HG02943 (cell line): ENCODE results near the gene MICA.
"Not testable (repeated sequence)": the region's sequence is repeated elsewhere in the genome, so short reads cannot be mapped to it uniquely, and the experiment has no call there.

Experiments
- ATAC-seq: cut with Tn5 transposase; IDR thresholded peaks from one replicate; pipeline ENCODE4 v1.9.1; 2021; ENCODE audit warnings: mild to moderate bottlenecking, low read depth, moderate library complexity; ENCODE audit not compliant: unreplicated experiment

MICA gene

DNA sequence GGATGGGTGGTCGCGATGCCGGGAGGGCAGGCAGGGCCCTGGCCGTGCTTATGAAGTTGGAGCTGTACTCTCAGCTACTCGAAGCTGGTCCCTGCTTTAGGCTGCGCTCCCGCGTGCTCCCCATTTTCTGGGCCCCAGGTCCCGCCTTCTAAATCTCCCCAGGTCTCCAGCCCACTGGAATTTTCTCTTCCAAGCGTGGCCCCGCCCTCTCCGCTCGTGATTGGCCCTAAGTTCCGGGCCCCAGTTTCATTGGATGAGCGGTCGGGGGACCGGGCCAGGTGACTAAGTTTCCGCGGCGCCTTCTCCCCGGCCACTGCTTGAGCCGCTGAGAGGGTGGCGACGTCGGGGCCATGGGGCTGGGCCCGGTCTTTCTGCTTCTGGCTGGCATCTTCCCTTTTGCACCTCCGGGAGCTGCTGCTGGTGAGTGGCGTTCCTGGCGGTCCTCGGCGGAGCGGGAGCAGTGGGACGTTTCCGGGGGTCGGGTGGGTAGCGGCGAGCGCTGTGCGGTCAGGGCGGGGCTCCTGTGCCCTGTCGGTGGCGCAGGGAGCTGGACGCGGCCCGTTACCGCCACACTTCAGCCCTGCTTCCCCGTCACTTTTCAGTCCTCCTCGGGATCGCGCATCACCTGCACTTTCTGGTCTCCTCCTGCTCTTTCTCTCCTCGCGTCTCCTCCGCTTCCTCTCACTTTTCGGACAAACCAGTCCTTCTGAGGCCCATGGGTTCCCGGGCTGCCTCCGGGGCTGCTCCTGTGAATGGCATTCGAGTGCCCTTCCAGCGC is at the start of gene MICA:
MICA (plus strand) TSS at position 313 of the 778 bp plus-strand sequence; CDS start at position 351, 38 bp downstream.
- ATAC-seq, result no peak

DNA sequence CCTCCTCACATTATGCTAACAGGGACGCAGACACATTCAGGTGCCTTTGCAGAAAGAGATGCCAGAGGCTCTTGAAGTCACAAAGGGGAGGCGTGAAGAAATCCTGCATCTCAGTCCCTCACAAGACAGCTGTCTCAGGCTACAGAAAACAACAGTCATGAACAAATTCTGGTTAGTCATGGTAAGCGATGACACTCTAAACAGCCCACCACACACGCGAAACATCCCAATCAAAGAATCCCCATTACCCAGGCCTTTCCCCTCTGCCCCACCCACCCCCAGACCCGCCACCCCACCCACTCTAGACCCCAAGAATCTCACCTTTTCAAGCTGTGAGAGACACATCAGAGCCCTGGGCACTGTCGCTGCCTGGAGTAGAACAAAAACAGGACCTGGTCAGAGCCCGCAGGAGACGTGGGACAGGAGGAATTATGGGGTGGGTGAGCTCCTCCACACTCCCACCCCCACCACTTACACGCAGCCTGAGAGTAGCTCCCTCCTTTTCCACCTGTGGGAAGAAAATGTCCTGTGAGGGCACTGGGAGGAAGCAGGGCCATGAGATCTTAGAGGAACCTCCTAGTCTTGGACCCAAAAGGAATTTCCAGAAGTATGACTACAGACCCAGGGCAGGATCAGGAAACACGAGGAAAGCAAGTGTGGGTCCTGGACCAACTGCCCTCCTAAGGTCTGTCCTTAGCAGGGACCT is 49.1 kb upstream of the MICA start:
- ATAC-seq, result no peak

DNA sequence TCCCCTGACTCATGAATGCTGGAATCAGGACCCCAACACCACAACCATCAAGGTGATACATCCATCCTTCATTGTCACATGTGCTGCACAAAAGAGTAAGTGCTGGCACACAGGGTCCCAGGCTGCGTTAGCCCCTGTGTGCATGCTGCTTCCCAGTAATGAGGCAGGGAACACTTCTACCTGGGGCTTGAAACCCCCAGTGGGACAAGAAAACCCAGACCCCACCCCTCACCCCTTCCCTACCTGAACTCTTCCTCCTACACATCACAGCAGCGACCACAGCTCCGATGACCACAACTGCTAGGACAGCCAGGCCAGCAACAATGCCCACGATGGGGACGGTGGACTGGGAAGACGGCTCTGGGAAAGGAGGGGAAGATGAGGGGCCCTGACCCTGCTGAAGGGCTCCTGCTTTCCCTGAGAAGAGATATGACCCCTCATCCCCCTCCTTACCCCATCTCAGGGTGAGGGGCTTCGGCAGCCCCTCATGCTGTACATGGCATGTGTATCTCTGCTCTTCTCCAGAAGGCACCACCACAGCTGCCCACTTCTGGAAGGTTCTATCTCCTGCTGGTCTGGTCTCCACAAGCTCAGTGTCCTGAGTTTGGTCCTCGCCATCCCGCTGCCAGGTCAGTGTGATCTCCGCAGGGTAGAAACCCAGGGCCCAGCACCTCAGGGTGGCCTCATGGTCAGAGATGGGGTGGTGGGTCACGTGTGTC is 48.4 kb upstream of the MICA start:
- ATAC-seq, result no peak

DNA sequence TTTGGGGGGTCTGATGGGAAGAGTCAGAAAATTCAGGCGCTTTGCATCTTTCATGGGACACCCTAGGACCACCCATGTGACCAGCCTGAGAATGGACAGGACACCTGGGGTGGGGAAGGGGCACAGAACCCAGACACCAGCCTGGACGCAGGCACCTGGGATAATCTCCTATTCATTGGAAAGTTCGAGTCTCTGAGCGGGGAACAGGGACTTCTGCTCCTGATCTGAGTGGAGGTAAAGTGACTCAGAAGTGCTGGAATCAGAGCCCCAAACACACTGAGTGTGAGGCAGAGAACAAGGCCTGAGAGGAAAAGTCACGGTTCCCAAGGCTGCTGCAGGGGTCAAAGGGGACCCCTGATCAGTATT is 47.8 kb upstream of the MICA start:
- ATAC-seq, result no peak

DNA sequence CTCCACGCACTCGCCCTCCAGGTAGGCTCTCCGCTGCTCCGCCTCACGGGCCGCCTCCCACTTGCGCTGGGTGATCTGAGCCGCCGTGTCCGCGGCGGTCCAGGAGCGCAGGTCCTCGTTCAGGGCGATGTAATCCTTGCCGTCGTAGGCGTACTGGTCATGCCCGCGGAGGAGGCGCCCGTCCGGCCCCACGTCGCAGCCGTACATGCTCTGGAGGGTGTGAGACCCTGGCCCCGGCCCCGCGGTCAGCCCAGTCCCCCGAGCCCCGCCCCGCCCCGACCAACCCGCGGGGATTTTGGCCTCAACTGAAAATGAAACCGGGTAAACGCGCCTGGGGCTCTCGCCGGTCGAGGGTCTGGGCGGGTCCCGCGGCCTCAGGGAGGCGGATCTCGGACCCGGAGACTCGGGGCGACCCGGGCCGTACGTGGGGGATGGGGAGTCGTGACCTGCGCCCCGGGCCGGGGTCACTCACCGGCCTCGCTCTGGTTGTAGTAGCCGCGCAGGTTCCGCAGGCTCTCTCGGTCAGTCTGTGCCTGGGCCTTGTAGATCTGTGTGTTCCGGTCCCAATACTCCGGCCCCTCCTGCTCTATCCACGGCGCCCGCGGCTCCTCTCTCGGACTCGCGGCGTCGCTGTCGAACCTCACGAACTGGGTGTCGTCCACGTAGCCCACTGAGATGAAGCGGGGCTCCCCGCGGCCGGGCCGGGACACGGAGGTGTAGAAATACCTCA is 47.0 kb upstream of the MICA start:
- ATAC-seq, result no peak

DNA sequence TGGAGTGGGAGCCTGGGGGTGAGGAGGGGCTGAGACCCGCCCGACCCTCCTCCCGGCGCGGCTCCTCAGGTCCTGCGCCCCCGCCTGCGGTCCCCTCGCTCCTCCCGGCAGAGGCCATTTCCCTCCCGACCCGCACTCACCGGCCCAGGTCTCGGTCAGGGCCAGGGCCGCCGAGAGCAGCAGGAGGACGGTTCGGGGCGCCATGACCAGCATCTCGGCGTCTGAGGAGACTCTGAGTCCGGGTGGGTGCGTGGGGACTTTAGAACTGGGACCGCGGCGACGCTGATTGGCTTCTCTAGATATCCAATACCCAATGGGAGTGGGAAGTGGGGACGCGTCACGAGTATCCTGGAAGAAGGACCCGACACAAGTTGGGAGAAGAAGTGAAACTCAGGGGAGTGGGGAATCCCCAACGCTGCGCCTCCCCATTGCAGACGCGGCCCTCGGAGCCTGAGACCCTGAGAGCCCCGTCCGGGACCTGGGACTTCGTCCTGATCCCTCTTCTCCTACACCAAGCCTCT is 46.4 kb upstream of the MICA start, which contains the start of gene HLA-B:
HLA-B (minus strand) TSS at position 234 of the 521 bp plus-strand sequence; CDS start at position 213, 21 bp downstream.
- ATAC-seq, result peak; percentile 80

DNA sequence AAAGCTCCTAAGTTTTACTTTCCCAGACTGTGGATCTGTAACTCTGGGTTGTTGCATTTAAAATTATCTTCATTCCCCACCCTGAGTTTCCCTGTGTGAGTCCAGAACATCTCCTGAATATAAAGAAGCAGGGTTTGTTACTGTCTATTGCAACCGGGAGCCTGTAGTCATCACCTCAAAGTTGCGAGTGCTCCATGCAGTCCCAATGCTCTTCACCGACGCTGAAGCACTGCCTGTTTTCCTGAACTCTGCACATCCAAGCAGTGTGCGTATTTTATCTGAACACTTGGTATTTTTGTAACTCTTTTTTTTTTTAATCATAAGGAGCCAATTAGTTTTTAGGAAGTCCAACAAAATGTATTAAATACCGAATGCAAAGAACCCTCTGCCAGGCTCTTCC is 45.5 kb upstream of the MICA start:
- no peak for ATAC-seq

DNA sequence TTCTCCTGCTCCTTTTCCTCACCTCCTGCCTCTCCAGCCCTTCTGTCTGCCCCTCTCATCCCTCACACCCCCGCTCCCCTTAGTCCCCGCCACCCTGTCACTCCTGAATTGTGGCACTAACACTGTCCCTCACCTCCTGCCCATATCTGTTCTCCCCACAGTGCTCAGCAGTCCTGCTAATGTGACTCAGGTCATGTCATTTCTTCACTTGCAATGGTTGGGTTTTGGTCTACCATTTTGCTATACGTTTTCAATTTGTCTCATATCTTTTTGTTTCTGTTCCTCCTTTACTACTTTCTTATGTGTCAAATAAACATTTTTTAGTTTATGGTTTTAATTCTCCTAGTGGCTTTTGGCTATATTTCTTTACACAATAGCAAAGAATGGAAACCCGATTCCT is 45.1 kb upstream of the MICA start:
- ATAC-seq, result no peak

DNA sequence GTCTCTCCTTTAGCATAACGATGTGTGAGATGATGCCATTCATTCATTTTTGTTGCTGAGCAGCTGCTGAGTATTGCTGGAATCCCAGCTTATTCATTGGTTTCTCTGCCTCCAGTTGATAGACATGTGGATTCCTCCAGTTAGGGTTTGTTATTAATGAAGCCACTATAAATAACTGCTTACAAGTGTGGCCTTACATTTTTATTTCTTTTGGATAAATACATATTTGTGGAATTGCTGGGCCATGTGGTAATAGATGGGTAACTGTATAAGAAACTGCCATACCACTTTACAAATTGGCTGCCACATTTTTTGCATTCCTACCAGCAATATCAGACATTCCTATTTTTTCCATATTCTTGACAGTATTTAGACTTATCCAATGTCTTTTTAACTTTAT is 43.8 kb upstream of the MICA start:
- no peak for ATAC-seq

DNA sequence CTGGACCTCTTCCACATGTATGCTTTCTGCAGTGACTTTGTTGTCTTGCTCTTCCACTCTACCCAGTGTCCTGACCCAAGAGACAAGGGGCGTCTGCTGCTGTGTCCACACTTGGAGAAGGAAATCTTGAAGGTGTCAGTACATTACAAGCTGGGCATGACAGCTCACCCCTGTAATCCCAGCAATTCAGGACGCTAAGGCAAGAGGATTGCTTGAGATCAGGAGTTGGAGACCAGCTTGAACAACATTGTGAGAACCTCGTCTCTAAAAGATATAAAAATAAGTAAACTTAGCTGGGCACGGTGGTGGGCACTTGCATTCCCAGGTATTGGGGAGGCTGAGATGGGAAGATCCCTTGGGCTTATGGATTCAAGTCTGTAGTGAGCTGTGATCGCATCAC is 40.6 kb upstream of the MICA start:
- no peak for ATAC-seq

DNA sequence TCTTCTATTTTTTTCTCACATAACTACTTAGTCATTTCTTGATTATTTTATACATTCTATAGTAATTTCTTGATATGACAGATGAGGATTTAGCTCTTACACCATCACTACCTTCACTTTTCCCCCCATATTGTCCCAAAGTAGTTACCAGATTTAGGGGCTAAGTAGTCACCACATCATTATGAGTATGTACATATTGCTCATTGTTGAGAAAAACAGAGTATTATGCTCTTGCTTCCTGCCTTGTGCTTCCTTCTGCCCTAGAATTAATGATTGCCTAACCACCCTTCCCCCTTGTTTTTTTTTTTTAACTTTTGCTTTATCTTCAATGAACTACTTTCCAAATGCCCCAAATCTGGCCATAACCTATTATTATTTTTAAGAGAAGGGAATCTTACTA is 39.6 kb upstream of the MICA start:
- no peak for ATAC-seq

DNA sequence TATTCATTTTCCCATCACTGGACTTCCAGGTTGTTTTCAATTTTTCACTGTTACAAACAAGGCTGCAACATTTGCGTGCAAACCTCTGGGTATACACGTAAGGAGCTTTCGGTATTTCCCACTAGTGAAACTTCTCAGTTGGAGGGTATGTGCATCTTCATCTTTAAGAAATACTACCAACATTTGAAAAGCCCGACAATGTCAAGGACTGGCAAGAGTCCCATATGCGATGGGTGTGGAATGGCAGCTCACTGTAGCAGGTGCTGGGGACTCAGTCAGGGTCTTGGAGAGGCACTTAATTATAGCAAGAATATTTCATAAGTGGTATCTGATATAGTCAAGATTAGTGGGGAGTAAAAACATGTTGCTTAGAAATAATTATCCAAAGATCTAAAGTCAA is 37.5 kb upstream of the MICA start:
- ATAC-seq, result no peak

DNA sequence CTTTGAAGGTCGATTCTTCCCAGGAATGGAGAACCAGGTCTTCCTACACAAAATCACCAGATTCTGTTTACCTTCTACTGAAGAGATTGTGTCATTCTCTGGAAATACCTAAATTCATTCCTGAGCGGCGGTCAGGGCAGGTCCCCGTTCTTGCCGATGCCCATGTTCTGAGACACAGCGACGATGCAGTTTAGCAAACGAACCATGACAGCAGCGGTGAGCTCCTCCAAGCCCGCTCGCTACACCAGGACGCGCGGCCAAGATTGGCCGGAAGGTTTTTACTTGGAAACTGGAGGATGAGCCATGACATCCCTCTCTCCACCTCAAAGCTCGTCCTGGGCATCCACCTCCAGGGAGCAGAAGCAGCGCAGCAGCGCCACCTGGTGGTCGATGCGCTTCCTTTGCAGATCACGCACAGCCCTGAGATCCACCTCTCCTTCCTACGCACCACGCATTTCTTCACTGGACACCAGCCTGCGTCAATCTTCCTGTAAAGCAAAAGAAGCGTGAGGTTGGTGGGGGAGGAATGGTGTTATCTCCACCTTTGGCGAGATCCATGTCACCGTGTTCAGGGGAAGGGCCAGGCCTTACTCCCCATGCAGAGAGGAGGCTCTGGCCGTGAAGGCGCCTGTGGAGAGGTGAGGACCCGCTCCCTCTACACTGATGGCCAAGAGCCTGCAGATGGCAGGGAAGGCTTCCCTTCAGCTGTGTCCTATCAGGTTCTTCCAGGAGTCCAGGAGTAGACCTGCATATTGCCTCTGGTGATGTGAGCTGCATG is 36.5 kb upstream of the MICA start:
- ATAC-seq, result no peak

DNA sequence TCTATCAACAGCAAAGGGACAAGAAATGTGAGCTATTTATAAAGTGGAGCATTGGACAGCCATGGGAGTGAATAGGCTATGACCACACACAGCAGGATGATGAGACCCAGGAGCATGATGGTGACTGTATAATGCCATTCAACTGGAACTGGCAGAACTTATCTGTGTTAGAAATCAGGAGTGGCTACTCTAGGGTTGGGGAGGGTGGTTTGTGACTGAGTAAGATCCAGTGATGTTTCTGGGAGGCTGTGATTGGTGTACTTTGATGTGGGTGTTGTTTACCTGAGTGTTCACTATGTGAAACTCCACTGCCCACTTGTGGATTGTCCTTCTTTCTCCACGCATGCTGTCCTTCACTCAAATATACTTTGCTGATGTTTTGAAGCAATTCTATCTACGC is 34.9 kb upstream of the MICA start:
- no peak for ATAC-seq

DNA sequence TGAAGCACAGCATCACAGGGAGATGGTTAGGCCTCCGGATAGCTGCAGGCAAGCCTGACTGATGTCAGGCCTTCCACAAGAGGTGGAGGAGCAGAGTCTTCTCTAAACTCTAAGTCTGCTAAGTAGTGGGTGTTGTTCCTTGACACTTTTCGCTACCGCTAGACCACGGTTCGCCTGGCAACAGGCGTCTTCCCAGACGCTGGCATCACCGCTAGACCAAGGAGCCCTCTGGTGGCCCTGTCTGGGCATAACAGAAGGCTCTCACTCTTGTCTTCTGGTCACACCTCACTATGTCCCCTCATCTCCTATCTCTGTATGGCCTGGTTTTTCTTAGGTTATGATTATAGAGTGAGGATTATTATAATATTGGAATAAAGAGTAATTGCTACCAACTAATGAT is 29.3 kb upstream of the MICA start:
- not testable (repeated sequence) for ATAC-seq

DNA sequence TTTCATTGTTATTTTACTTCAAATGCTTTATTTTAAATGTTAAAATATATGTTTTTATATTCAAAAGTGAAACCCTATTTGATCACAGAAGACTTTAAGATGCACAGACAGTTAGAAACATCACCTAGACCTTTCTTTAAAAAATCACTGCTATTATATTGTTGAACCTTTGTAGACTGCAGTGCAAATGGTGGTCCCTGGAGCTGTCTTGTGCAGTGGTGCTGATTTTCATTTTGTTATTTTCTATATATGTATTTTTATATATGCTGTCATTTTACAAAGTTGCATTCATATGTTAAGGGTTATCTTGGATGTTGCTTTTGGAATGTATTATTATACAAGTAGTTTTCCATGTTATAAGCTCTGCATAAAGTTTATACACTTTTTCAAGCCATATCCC is 27.7 kb upstream of the MICA start:
- ATAC-seq, result no peak

DNA sequence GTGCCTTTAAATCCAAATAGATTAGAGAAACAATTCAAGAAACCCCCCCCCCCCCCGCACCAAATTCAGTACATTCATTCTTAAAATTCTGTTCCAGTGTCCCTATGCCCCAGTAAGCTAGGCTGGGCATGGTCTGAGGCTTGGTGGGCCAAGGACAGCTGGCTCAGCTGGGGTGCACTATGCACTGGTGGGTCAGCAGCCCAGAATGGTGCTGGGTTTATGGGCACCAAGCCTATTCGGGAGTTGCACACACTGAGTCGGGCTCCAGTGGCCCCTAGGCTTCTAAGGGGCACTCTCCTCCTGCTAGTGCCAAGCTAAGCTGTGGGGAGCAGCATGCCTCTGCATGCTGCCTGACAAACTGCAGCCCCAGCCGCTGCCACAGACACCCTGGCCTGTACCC is 26.4 kb upstream of the MICA start:
- ATAC-seq, result no peak

DNA sequence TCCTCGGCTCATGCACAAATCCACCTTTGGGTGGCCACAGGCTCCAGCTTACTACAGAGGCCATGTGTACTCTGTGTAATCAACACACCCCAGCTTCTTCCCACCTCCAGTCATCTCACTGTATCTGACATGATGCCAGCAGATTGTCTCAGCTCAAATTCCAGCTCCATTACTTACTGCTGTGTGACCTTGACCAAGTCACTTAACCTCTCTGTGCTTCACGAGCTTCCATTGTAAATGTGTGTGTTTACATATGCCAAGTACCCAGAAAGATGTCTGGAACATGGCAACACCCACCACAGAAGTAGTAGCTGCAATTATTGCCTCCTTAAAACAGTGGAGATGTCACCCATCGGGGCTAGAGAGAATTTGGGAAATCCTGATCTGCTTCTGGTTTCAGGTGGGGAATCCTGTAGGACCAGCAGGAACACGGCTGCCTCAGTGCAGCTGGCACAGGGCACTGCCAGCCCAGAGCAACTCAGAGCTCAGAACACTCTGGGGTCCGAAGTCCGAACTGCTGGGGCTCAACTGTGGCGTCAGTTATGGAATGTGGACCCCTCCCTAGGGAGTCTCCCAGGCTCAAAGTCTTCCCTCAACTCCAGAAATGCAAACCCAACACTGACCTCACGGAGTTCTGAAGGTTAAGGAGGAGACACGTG is 25.2 kb upstream of the MICA start:
- ATAC-seq, result no peak

DNA sequence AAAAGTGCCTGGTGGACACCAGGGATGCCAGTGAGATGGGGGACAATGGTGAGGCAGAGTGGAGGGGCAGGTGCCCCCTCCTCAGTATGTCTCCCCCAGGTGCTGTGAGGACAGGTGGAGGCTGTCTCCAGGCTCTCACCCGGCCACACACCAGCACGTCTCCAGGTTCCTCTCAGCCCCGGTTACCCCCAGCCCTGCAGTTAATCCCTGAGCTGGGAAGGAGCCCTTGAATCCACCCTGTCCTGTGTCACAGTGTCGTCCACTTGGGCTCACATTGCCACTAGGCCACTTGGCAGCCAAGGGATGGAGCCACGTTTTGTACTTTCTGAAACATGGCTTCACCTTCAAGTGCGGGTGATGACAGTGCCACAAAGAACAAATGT is 24.7 kb upstream of the MICA start:
- no peak for ATAC-seq
